GM18909 (cell line): ENCODE results near the gene MAP3K2.
"Not testable (repeated sequence)": the region's sequence is repeated elsewhere in the genome, so short reads cannot be mapped to it uniquely, and the experiment has no call there.

Source experiments
- ATAC-seq: cut with Tn5 transposase; IDR thresholded peaks from one replicate; pipeline ENCODE4 v1.9.1; 2021; ENCODE audit warnings: mild to moderate bottlenecking; ENCODE audit not compliant: unreplicated experiment, poor library complexity

Gene MAP3K2

GRCh38 chr2:127356531-127356930, 31.2 kb downstream of the MAP3K2 start:
- ATAC-seq, result no peak

DNA sequence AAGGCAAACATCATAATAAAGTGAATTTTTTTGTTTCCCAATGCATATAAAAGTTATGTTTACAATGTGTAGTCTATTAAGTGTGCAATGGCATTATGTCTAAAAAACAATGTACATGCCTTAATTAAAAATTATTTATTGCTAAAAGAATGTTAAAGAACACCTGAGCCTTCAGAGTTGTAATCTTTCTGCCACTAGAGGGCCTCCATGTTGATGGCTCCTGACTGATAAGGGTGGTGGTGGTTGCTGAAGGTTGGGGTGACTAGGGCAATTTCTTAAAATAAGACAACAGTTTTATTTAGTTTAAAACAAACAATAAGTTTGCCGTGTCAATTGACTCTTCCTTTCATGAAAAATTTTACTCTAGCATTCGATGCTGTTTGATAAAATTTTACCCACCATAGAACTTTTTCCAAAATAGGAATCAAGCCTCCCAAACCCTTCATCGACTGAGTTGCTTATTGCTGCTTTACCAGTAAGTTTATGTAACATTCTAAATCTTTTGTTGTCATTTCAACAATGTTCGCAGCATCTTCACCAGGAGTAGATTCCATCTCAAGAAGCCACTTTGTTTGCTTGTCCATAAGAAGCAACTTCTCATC, 32.3 kb downstream of the MAP3K2 start:
- peak; percentile 50 for ATAC-seq

DNA sequence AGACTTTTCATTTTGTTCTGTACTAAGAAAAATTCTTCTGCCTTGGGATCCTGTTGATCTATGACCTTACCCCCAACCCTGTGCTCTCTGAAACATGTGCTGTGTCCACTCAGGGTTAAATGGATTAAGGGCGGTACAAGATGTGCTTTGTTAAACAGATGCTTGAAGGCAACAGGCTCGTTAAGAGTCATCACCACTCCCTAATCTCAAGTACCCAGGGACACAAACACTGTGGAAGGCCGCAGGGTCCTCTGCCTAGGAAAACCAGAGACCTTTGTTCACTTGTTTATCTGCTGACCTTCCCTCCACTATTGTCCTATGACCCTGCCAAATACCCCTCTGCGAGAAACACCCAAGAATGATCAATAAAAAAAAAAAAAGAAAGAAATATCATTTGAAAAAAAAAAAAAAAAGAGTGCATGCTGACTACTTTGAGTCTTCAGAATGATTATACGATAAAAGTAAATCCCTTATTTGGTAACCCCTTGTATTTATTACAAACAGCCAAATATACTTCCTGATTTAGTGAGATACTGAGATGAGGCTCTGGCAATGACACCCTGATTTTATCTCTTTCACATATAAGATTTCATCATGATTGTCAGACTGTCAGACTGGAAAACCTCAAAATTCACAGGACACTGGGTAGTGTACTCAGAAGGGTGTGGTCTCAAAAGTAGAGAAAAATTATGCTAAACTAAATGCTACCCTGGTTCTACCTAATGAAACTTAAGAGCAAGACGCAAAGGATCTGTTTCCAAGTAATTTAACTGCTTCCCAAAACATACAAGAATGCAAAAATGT, 33.7 kb downstream of the MAP3K2 start:
- ATAC-seq, result not testable (repeated sequence)

DNA sequence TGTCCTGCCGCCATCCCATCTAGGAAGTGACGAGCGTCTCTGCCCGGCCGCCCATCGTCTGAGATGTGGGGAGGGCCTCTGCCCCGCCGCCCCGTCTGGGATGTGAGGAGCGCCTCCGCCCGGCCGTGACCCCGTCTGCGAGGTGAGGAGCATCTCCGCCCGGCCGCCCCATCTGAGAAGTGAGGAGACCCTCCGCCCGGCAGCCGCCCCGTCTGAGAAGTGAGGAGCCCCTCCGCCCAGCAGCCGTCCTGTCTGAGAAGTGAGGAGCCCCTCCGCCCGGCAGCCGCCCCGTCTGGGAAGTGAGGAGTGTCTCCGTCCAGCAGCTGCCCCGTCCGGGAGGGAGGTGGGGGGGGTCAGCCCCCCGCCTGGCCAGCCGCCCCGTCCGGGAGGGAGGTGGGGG, 34.6 kb downstream of the MAP3K2 start:
- not testable (repeated sequence) for ATAC-seq

DNA sequence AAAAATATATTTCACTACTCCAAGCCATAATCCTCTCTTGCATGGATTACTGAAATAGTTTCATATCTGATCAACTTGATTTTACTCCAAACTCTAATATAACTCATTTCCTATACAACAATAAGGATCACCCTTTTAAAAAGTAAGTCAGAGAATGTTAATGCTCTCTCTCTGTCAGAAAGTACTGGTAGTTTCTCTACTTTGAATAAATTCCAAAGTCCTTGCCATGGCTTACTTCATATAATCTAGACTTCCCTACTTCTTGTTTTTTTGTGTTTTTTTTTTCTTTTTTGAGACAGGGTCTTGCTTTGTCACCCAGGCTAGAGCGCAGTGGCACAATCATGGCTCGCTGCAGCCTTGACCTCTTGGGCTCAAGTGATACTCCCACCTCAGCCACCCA, 36.2 kb downstream of the MAP3K2 start:
- no peak for ATAC-seq

DNA sequence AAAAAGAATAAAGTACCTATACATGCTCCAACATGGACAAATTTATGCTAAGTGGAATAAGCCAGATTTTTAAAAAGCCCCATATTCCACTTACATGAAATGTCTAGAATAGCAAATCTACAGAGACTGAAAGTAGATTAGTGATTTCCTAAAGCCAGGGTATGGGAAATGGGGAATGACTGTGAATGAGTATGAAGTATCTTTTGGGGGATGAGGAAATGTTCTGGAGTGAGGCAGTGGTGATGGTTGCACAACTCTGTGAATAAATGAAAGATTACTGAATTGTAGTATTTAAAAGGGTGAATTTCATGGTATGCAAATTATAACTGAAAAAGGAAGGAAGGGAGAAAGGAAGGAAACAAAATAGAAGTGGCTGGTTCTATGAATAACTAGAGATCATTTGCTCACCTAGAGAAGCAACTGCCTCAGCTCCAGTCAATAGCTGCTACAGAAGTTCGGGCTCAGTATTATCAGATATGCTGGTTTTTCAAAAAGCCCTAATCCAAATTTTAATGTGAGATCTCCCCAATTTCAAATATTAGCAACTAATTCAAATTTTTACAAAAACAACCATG, 39.3 kb downstream of the MAP3K2 start:
- ATAC-seq, result no peak

DNA sequence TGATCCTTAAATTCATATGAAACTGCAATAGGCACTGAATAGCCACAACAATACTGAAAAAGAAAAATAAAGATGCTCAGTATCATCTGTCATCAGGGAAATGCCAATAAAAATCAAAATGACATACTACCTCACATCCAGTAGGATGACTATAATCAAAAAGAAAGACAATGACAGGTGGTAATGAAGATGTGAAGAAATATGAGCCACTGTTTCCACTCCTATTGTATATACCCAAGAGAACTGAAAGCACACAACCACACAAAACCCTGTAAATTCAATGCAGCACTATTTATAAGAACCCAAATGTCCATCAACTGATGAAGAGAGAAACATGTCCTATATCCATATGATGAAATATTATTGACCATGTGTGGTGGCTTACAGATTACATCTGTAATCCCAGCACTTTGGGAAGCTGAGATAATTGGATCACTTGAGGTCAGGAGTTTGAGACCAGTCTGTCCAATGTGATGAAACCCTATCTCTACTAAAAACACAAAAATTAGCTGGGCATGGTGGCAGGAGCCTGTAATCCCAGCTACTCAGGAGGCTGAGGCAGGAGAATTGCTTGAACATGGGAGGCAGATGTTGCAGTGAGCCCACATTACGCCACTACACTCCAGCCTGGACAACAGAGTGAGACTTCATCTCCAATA, 39.9 kb downstream of the MAP3K2 start:
- ATAC-seq, result no peak

GRCh38 chr2:127347015-127347414, 40.8 kb downstream of the MAP3K2 start:
- no peak for ATAC-seq

DNA sequence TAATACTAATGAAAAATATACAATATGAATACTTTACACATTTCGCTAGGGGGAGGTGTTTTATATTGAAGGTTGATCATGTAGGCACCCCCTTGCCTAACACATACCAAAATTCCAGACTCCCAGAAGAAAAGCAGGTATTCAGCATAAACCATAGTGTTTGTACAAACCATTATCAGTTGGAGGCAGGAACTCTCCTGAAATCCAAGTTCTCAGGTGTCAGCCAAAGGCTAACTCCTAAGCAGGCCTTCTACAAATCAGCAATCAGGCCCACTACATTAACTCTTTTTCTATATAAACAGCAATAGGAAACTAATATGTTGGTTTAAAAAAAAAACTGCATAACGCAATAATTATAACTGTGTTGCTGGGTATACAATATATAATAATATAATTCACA, 44.5 kb downstream of the MAP3K2 start:
- ATAC-seq, result no peak

DNA sequence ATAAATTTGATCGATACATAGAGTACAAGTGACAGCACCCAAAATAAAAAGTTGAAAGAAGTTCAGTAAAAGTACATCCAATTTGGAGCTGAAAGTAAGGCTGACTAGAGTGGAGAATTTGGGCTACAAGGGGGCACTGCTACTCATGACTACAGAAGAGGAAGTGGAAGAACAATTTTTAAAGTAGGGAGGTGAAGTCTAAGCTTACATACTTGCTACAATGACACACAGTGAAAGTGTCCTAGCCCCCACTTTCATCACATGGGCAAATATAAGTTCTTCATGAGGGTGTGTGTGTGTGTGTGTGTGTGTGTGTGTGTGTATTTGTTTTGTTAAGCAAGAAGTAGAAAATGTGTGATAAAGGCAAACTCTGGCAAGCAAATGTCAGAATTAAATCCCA, 45.7 kb downstream of the MAP3K2 start:
- ATAC-seq, result no peak

- no peak for ATAC-seq
These were observed 55.4 kb downstream of the MAP3K2 start for GRCh38 chr2:127332335-127332734.

- peak; percentile 61 for ATAC-seq
These were observed 57.0 kb downstream of the MAP3K2 start for GRCh38 chr2:127330753-127331152.

GRCh38 chr2:127326289-127326945, 61.4 kb downstream of the MAP3K2 start:
- no peak for ATAC-seq

DNA sequence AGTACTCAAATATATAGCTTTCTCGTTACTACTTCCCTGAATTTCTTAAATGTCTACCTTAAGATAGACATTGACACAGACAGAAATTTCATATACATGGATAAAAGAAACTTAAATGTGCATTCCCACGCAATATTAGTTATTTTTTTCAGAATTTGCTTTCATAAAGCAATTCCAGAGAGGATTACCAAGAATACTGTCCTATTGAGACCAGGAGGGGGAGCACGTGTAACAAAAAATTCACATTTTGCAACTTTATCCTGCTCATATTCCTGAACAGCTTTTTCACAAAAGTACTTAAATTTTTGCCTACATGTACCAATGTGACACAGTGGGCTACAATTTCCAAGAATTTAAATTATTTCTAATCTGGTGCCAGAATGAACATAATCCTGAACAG, 63.1 kb downstream of the MAP3K2 start:
- ATAC-seq, result no peak

DNA sequence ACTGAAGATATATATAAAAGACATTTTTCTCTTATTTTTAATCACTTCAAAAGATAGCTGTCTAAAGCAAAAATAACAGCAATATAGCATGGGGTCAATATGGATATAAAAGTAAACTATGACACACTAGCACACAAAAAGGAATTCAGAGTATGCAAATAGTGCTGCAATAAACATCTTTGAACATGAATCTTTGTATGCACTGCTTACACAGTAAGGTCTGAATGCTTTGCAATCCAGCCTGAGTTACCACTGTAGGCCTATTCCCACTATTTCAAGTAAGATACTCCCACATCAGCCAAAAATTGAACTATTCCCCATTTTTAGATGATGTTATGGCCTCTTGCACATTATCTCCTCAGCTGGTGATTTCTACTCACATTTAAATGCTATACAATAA, 66.5 kb downstream of the MAP3K2 start:
- ATAC-seq, result no peak

DNA sequence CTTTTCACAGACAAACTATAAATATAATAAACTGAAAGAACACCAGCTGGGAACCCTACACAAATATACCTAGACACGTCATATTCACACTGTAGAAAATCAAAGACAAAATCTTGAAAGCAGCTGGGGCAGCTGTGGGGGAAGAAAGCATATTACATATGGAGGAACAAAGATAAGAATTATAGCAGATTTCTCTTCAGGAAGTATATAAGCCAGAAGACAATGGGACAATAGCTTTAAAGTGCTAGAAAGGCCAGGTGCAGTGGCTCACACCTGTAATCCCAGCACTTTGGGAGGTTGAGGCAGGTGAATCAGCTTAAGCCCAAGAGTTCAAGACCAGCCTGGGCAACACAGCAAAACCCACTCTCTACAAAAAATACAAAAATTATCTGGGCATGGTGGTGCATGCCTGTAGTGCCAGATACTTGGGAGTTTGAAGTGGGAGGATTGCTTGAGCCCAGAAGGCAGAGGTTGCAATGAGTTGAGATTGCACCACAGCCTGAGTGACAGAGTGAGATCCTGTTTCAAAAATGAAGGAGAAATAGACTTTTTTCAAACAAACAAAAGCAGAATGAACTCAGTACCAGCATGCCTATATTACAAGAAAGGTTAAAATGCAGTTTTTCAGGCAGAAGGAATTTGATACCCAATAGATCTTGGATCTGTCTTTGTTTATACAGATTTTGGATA, 67.0 kb downstream of the MAP3K2 start:
- no peak for ATAC-seq

GRCh38 chr2:127320067-127320466, 67.7 kb downstream of the MAP3K2 start:
- no peak for ATAC-seq

- no peak for ATAC-seq
These were observed 73.4 kb downstream of the MAP3K2 start for GRCh38 chr2:127314193-127314988.

DNA sequence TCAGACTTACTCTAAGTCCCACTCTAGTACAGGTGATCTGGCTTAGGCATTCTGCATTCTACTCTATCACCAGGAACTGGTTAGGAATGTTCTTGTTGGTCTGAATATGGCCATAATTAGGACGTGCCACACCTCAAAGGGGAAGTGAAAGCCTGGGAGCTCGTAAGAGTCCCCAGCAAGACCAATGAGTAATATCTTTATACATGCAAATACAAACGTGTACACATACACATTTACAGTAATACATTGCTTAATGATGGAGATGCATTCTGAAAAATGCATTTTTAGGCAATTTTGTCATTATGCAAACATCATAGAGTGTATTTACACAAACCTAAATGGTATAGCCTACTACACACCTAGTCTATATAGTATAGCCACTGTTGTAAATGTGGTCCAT, 74.4 kb downstream of the MAP3K2 start:
- peak; percentile 98 for ATAC-seq
